ENCODE measurements around the gene METTL21C.

Gene METTL21C

GRCh38 chr13:102667023-102667422 is 27.8 kb downstream of the METTL21C start:
- no peak for DNase-seq (ENCODE audit: low read depth)

GRCh38 chr13:102659168-102659713 is 35.6 kb downstream of the METTL21C start:
- DNase-seq (ENCODE audit: low read depth), result no peak

- DNase-seq (ENCODE audit: low read depth), result no peak
These were observed 36.2 kb downstream of the METTL21C start for GRCh38 chr13:102658660-102659059.

DNA sequence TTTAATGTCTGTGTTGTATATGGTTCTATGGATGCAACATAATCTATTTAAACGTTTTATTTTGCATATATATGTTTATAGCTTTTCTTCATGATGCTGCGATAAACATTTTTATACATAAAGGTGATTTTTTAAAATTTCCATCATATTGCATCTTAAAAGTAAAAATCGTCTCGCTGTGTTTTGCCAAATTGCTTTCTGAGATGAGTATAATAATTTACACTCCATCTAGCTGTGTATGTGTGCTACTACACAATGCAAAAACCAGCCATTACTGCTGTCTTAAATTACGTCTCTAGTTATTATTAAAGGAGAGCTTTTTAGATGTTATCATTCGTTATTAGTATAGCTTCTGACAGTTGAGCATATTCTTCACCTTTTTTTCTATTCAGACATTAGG is 37.2 kb downstream of the METTL21C start:
- DNase-seq (ENCODE audit: low read depth), result no peak

DNA sequence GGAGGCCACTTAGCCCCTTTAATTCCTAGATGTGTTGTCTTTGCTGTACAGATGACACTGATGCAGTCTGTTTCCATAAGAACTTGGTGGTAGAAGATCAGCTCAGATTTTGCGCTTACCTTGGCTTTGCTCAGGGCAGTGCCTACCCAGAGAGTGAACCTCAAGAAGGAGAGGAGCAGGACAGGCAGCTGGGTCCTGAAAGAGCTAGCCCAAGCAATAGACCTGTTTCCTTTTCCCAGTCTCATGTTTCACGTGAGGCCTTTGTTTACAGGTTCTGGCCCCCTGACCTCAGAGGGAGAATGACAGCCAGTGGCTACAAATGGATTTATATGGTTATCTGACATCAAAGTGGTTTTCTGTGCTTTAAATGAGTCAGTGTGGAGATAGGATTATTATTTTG is 40.1 kb downstream of the METTL21C start:
- no peak for DNase-seq (ENCODE audit: low read depth)

DNA sequence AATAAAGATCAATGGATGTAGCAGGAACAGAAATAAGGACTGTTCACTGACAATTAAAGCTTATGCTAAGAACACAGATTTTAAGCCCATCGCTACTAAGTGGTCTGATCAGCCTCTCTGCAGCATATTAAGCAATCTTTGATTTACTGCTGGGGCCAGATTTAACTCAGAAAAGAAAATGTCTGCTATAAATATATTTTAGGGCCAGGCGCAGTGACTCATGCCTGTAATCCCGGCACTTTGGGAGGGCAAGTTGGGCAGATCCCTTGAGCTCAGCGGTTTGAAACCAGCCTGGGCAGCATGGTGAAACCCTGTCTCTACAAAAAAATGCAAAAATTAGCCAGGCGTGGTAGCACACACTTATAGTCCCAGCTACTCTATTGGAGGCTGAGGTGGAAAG is 43.0 kb downstream of the METTL21C start:
- DNase-seq (ENCODE audit: low read depth), result no peak

GRCh38 chr13:102651392-102651791 is 43.5 kb downstream of the METTL21C start:
- DNase-seq (ENCODE audit: low read depth), result no peak

- DNase-seq (ENCODE audit: low read depth), result no peak
These were observed 44.4 kb downstream of the METTL21C start for GRCh38 chr13:102650444-102650843.

- no peak for DNase-seq (ENCODE audit: low read depth)
These were observed 46.8 kb downstream of the METTL21C start for GRCh38 chr13:102648046-102648445.

DNA sequence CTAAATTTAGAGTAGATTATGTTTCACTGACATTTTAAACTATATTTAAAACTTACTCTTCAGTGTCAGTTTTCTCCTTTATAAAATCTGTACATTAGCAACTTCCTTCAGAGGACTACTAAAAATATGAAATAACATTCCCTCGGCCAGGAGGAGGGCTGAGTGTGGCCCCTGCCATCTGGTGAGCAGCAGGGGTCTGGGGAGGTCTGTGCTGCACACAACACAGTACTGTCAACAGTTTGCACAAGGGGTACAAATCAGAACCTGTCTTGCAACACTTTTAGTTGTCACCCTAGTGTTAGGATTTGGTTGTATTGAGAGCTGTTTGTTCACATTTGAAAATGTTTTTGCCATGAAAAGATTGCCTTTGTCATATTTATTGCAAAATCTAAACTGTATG is 49.1 kb downstream of the METTL21C start:
- no peak for DNase-seq (ENCODE audit: low read depth)

- DNase-seq (ENCODE audit: low read depth), result no peak
These were observed 51.2 kb downstream of the METTL21C start for GRCh38 chr13:102643656-102644055.

- DNase-seq (ENCODE audit: low read depth), result no peak
These were observed 52.4 kb downstream of the METTL21C start for GRCh38 chr13:102642475-102642874.

- DNase-seq (ENCODE audit: low read depth), result no peak
These were observed 52.8 kb downstream of the METTL21C start for GRCh38 chr13:102642029-102642428.

GRCh38 chr13:102638741-102639140 is 56.1 kb downstream of the METTL21C start:
- DNase-seq (ENCODE audit: low read depth), result no peak
